OCI-LY7 (cell line): ENCODE results near the gene DUOXA1.

Source experiments
- CTCF ChIP-seq: fragments of 200-600 bp; sonication (generic); conservative IDR thresholded peaks from 2 replicates; pipeline ENCODE4 v1.5.1; 2014; ENCODE audit warnings: mild to moderate bottlenecking, antibody characterized with exemption, low read length, moderate library complexity, mixed read lengths
- EZH2phosphoT487 ChIP-seq: fragments of 200-600 bp; sonication (generic); IDR thresholded peaks from 2 replicates; pipeline ENCODE4 v1.6.1; 2018; ENCODE audit warnings: low read depth, borderline replicate concordance, mild to moderate bottlenecking, mixed run types, antibody characterized with exemption, low read length, moderate library complexity, mixed read lengths

- TF ChIP-seq CTCF (no peak), EZH2phosphoT487 (no peak)
Measured at GRCh38 chr15:45091161-45091560, 38.5 kb downstream of the DUOXA1 start.
